GM18511 (cell line): ENCODE measurements around the gene TEX52.

ENCODE experiments used
- ATAC-seq: cut with Tn5 transposase; IDR thresholded peaks from one replicate; pipeline ENCODE4 v1.9.1; 2021; ENCODE audit warnings: mild to moderate bottlenecking, moderate library complexity; ENCODE audit not compliant: unreplicated experiment

The TEX52 gene

GRCh38 chr12:2857021-2857431 lies at the start of gene TEX52:
Gene TEX52, minus strand, starts transcription at chr12:2857039. Its CDS starts 13 bp downstream, at chr12:2857026.
- no peak for ATAC-seq

DNA sequence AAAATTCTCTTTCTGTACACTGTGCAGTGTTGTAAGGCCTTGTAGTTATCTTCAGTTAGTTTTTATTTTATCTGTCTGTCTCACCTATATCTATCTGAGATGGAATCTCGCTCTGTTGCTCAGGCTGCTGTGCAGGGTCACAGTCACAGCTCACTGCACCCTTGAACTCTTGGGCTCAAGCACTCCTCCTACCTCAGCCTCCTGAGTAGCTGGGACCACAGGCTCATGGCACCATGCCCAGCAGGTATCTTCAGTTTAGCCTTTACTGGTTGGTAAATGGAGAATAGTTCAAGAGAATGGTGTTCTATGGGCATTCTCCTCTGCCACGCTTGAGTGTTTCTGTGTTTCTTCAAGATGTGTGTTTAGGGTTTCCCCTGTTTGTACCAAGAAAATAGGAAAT lies 47.4 kb upstream of the TEX52 start:
- ATAC-seq: no peak

DNA sequence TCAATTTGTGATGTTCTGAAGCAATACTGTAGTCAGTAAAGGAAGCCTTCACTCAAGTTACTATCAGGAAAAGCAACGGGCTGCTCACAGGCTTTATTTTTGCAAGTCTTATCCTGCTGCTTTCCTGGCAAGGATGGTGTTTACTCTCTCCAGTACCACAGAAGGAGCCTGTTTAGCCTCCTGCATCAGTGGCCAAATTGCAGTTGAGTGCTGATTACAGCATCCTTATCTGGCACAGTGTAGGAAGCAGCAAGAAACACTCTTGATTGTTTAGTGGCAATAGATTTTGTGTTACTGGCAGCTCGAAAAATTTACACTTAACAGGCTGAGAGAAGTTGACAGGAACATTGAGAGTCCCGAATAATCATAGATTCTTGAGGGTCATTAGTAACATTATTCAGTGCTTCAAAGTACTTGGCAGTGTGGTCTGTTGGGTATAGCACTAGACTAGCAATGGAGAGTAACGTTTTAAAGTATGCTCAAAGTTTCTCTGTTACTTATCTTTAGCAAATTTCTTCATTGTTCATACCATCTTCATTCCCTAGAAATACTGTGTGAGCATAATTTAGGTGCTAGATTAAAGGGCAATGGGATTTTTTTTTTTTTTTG lies 45.5 kb upstream of the TEX52 start:
- ATAC-seq: no peak

DNA sequence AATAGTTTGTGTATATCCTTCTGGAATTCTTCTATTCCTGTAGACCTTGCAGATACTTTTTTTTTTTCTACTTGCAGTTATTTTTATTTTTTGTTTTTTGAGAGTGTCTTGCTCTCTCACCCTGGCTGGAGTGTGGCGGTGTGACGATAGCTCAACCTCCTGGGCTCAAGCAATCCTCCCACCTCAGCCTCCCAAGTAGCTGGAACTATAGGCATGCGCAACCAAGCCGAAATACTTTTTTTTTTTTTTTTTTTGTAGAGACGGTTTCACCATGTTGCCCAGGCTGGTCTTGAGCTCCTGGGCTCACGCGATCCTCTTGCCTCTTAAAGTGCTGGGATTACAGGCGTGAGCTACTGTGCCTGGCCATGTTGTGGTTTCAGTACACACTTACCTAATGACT lies 43.8 kb upstream of the TEX52 start:
- ATAC-seq: no peak

DNA sequence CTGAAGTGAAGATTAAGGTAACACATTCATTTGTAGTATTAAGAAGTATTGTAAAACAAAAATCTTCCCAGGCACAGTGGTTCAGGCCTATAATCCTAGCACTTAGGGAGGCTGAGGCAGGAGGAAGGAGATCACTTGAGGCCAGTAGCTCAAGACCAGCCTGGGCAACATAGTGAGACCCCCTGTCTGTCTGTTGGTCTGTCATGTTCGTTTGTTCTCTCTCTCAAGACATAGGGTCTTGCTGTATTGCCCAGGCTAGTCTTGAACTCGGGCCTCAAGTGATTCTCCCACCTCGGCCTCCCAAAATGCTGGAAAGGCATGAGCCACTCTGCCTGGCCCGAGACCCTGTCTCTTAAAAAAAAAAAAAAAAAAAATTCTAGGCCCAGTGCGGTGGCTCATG lies 40.6 kb upstream of the TEX52 start:
- ATAC-seq: no peak

DNA sequence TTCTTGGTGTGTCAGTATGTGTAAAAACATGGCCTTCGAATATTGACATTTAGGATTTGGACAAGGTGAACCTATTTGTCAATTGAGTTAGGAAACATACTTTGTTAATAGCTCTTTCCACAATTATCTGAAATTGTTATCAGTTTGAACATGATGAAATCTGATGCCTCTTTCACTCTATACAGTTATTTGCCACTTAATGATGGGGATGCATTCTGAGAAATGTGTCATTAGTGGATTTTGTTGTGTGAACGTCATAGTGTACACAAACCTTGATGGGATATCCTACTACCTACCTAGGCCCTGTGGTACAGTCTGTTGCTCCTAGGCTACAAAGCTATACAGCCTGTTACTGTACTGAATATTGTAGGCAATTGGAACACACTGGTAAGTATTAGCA lies 38.7 kb upstream of the TEX52 start:
- no peak for ATAC-seq

DNA sequence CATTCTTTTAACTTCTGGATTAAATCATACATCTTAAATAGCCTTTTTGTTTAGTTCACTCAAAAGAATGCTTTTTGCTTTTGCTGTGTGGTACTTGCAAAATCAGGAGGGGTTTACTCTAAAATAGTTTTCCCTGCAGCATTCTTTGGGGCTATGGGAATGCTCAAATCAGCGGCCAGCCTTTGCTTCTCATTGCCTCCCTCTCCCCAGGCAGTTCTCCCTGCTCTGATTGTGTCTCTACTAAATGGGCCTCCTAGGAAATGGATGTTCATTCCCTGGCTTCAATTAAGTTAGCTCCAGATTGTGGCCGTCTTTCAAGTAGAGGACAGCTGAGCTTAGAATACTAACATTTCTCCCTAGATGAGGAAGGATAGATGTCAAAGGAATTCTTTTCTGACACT lies 38.2 kb upstream of the TEX52 start:
- no peak for ATAC-seq

GRCh38 chr12:2893007-2893406 lies 36.2 kb upstream of the TEX52 start:
- no peak for ATAC-seq

- ATAC-seq: no peak
These were observed 35.4 kb upstream of the TEX52 start for GRCh38 chr12:2892246-2892645.

- ATAC-seq: peak; percentile 23
These were observed 34.6 kb upstream of the TEX52 start for GRCh38 chr12:2891240-2892053.

DNA sequence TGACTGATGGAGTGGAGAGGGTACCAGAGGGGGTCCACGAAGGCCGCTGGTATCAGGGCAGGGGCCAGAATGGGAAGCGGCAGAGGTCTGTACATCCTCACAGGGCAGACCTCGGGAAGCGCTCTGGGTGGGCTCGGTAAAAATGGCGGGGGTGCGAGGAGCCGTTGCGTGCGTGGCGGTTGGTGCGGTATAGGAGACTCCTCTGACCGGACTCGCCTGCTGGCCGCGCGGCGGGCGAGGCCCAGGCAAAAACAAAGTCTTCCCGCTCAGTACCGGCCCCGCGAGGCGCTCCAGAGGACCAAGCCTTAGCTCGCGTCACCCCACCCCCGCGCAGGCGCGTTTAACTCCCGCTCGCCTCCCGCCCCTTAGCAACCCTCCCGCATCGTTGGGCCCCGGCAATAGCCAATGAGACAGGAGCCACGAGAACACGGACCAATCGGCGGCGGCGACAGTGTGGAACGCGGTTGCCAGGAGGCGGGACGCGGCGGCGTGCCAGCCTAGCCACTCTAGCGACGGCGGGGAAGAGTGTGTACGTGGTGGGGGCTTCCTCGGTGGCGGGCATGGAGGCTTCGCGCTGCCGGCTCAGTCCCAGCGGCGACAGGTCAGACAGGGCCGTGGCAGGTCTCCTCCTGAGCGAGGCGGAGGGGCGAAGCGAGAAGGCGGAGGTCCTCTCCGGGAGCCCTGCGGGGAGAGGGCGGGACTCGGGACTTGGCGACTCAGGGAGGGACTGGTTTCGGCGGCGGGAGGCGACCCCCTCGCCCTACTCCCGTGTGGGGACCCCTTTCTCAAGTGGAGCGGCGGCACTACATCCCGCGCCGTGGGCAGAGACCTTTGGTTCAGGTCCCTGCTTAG lies 33.8 kb upstream of the TEX52 start, which contains the start of gene TULP3:
TULP3 (plus strand) TSS at position 504 of the 852 bp plus-strand sequence; CDS start at position 561, 57 bp downstream.
- ATAC-seq: peak; percentile 99

GRCh38 chr12:2890001-2890387 lies 33.2 kb upstream of the TEX52 start:
- ATAC-seq: no peak

DNA sequence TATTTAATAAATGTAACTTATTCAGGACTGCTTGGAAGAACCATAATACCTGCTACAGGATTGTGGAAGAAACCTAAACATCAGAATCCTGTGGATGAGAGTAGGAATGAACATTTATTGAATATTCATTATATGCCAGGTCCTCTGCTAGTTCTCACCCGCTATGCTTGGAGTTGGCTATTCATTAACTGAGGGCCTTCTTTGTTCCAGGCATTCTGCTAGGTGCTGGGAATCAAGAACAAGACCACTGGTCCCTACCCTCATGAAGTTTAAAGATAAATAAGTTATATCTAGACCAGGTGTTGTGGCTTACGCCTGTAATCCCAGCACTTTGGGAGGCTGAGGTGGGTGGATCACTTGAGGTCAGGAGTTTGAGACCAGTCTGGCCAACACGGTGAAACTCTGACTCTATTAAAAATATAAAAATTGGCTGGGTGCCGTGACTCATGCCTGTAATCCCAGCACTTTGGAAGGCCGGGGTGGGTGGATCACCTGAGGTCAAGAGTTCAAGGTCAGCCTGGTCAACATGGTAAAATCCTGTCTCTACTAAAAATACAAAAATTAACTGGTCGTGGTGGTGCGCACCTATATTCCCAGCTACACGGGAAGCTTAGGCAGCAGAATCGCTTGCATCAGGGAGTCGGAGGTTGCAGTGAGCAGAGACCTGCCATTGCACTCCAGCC lies 30.1 kb upstream of the TEX52 start:
- ATAC-seq: no peak

- no peak for ATAC-seq
These were observed 28.0 kb upstream of the TEX52 start for GRCh38 chr12:2884810-2885209.

GRCh38 chr12:2879853-2880252 lies 23.0 kb upstream of the TEX52 start:
- no peak for ATAC-seq

DNA sequence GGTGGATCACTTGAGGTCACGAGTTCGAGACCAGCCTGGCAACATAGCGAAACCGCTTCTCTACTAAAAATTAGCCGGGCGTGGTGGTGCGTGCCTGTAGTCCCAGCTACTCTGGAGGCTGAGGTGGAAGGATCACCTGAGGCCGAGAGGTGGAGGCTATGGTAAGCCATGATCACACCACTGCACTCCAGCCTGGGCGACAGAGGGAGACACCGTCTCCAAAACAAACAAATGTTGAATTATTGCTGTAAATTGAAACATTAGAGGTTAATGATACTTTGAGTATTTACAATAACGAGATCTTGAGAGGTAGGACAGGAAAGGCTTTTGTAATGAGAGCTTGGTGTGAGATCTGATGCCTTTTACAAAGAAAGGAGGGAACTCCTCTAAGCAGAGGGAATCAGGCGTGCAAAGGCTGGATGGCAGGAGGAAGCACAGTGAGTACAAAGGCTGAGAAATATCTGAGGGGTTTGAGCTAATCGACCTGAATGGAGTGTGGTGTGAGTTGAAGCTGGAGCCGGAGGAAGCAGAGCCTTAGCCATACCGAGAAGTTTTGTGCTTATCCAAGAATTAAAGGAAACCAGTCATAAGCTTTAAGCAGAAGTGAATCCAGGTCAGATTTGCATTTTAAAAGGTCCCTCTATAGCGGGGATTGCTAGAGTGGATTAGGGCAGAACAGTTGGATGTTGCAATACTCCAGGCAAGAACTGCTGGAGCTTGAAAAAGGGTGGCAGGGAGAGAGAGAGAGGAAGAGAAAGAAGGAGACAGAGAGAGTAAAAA lies 21.3 kb upstream of the TEX52 start:
- no peak for ATAC-seq

GRCh38 chr12:2877047-2877952 lies 20.5 kb upstream of the TEX52 start, which contains the start of the genes FOXM1 and RHNO1:
Gene FOXM1, minus strand, starts transcription at chr12:2877174. Its CDS starts 2,696 bp downstream, at chr12:2874478.
Gene RHNO1, plus strand, starts transcription at chr12:2877223. Its CDS starts 8,144 bp downstream, at chr12:2885367.
- peak; percentile 83 for ATAC-seq

DNA sequence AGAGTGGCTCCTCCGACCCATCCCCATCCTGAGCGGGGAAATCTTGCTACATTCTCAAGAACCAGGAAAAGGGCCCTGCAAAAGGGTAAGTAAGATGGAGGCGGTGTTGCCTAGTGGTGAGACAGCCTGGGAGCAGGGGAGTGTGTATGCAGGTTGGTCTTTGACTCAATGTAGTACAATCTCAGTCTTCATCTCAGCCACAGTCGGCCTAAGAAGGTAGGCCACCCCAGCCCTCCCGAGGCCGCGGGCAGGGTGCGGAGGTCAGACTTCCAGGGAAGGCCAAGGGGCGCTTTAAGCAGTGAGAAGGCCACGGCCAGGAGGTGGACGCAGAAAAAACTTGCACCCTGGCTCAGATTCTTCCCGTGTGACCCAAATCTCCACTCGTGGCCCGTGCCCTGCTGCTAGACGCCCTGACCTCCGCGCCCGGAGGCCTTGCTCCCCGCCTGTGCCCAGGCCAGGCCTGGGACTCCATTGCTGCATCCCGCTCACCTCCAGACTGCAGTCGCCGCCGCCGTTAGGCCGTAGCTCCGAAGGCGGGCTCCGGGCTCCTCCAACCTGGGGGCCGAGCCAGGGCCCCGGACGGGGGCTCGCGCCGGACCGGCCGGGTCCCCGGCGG lies 19.7 kb upstream of the TEX52 start:
- ATAC-seq: peak; percentile 51
